HCT116 (cell line): Measurements from ENCODE around the gene DCTN5.

ENCODE experiments used
- EZH2 ChIP-seq: fragments of 200-600 bp; sonication (generic); IDR thresholded peaks from 2 replicates; pipeline ENCODE4 v1.6.1; 2017; ENCODE audit warnings: antibody characterized with exemption, mixed run types
- POLR2A ChIP-seq: IDR thresholded peaks from 2 replicates; pipeline ENCODE4 v1.7.0; 2011; ENCODE audit warnings: borderline replicate concordance; ENCODE audit not compliant: insufficient read depth, insufficient read length; ENCODE audit errors: extremely low read depth
- POLR2AphosphoS5 ChIP-seq: IDR thresholded peaks from 2 replicates; pipeline ENCODE4 v1.6.1; 2011; ENCODE audit warnings: mild to moderate bottlenecking, low read depth, low read length, moderate library complexity
- RAD21 ChIP-seq: IDR thresholded peaks from 2 replicates; pipeline ENCODE4 v1.6.1; 2012; ENCODE audit warnings: low read depth, mild to moderate bottlenecking
- SIN3A ChIP-seq: IDR thresholded peaks from 2 replicates; pipeline ENCODE4 v1.6.1; 2012; ENCODE audit warnings: low read depth
- TCF7L2 ChIP-seq: IDR thresholded peaks from 2 replicates; pipeline ENCODE4 v1.7.0; 2011; ENCODE audit warnings: borderline replicate concordance, inconsistent platforms; ENCODE audit not compliant: insufficient read depth, insufficient read length; ENCODE audit errors: extremely low read depth
- ZNF274 ChIP-seq: fragments of 200-500 bp; sonication (Bioruptor generic); IDR thresholded peaks from 2 replicates; pipeline ENCODE4 v1.6.1; 2014; ENCODE audit warnings: mild to moderate bottlenecking, low read depth, low read length, inconsistent platforms
- TF ChIP-seq, protein P1 (sequence below), 3 experiments: fragments of 200-600 bp in 1 of 3; sonication (generic) in 1 of 3; IDR thresholded peaks in 2 of 3; conservative IDR thresholded peaks in 1 of 3; 2 replicates each; pipeline ENCODE4 v1.5.1; 2012 to 2017; ENCODE audit warnings: low read depth in 2 of 3, low read length in 2 of 3, antibody characterized with exemption in 1 of 3, borderline replicate concordance in 1 of 3, control low read depth in 1 of 3, mild to moderate bottlenecking in 1 of 3, mixed read lengths in 1 of 3, mixed run types in 1 of 3, moderate library complexity in 1 of 3; ENCODE audit not compliant: insufficient read depth in 1 of 3
- TF ChIP-seq, protein P2 (sequence below): IDR thresholded peaks from 2 replicates; pipeline ENCODE4 v1.6.1; 2012
- TF ChIP-seq, protein P3 (sequence below): IDR thresholded peaks from 2 replicates; pipeline ENCODE4 v1.6.1; 2012; ENCODE audit warnings: low read depth
- TF ChIP-seq, protein P4 (sequence below): IDR thresholded peaks from 2 replicates; pipeline ENCODE4 v1.6.1; 2011; ENCODE audit warnings: mild to moderate bottlenecking, low read length, moderate library complexity; ENCODE audit not compliant: insufficient replicate concordance; ENCODE audit errors: extremely low read depth

DNA sequence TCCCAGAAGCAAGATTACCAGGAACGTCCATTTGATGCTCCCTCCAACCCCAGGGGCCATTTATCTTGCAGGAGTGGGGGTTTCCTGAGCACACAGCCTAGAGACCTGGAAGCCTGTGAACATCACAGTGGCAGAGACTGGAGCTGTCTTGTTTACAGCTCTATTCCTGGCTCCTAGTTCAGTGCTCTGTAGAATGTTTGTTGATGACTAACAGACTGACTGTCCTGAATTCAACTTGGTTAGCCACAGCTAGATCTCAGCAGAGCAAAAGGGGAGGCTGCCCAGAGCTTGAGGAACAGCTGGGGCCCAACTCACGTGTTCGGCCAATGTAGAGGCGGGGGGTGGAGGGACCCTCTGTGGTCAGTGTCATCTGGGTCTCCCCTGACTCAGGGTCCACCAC is 65.2 kb downstream of the DCTN5 start:
- TF ChIP-seq EZH2: no peak
- TF ChIP-seq, protein P1, sequence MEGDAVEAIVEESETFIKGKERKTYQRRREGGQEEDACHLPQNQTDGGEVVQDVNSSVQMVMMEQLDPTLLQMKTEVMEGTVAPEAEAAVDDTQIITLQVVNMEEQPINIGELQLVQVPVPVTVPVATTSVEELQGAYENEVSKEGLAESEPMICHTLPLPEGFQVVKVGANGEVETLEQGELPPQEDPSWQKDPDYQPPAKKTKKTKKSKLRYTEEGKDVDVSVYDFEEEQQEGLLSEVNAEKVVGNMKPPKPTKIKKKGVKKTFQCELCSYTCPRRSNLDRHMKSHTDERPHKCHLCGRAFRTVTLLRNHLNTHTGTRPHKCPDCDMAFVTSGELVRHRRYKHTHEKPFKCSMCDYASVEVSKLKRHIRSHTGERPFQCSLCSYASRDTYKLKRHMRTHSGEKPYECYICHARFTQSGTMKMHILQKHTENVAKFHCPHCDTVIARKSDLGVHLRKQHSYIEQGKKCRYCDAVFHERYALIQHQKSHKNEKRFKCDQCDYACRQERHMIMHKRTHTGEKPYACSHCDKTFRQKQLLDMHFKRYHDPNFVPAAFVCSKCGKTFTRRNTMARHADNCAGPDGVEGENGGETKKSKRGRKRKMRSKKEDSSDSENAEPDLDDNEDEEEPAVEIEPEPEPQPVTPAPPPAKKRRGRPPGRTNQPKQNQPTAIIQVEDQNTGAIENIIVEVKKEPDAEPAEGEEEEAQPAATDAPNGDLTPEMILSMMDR (IDR thresholded peaks at IDR 0.05 in 2 of 3, conservative IDR thresholded peaks at IDR 0.05 in 1 of 3; ENCODE audit: borderline replicate concordance in 1 of 3, insufficient read depth in 1 of 3, low read depth in 2 of 3, low read length in 2 of 3): no peak
- no peak for TF ChIP-seq POLR2A
- TF ChIP-seq TCF7L2: no peak
- TF ChIP-seq, protein P2, sequence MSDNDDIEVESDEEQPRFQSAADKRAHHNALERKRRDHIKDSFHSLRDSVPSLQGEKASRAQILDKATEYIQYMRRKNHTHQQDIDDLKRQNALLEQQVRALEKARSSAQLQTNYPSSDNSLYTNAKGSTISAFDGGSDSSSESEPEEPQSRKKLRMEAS: no peak
- TF ChIP-seq, protein P3, sequence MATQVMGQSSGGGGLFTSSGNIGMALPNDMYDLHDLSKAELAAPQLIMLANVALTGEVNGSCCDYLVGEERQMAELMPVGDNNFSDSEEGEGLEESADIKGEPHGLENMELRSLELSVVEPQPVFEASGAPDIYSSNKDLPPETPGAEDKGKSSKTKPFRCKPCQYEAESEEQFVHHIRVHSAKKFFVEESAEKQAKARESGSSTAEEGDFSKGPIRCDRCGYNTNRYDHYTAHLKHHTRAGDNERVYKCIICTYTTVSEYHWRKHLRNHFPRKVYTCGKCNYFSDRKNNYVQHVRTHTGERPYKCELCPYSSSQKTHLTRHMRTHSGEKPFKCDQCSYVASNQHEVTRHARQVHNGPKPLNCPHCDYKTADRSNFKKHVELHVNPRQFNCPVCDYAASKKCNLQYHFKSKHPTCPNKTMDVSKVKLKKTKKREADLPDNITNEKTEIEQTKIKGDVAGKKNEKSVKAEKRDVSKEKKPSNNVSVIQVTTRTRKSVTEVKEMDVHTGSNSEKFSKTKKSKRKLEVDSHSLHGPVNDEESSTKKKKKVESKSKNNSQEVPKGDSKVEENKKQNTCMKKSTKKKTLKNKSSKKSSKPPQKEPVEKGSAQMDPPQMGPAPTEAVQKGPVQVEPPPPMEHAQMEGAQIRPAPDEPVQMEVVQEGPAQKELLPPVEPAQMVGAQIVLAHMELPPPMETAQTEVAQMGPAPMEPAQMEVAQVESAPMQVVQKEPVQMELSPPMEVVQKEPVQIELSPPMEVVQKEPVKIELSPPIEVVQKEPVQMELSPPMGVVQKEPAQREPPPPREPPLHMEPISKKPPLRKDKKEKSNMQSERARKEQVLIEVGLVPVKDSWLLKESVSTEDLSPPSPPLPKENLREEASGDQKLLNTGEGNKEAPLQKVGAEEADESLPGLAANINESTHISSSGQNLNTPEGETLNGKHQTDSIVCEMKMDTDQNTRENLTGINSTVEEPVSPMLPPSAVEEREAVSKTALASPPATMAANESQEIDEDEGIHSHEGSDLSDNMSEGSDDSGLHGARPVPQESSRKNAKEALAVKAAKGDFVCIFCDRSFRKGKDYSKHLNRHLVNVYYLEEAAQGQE: no peak
- TF ChIP-seq, protein P4, sequence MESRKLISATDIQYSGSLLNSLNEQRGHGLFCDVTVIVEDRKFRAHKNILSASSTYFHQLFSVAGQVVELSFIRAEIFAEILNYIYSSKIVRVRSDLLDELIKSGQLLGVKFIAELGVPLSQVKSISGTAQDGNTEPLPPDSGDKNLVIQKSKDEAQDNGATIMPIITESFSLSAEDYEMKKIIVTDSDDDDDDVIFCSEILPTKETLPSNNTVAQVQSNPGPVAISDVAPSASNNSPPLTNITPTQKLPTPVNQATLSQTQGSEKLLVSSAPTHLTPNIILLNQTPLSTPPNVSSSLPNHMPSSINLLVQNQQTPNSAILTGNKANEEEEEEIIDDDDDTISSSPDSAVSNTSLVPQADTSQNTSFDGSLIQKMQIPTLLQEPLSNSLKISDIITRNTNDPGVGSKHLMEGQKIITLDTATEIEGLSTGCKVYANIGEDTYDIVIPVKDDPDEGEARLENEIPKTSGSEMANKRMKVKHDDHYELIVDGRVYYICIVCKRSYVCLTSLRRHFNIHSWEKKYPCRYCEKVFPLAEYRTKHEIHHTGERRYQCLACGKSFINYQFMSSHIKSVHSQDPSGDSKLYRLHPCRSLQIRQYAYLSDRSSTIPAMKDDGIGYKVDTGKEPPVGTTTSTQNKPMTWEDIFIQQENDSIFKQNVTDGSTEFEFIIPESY: no peak
- TF ChIP-seq SIN3A: no peak
- no peak for TF ChIP-seq POLR2AphosphoS5
- no peak for TF ChIP-seq RAD21
- TF ChIP-seq ZNF274: no peak
